Tibial nerve (tissue), 4 donors: Measurements from ENCODE around the gene ING3. TPM values are rescaled to one million over a fixed set of nuclear protein-coding genes. Genes with fewer than 3 reads are reported as not detected.
"Not testable (repeated sequence)": the region's sequence is repeated elsewhere in the genome, so short reads cannot be mapped to it uniquely, and the experiment has no call there.

Experiments used
- DNase-seq, 2 donors: peaks; one replicate each; pipeline ENCODE4 v3.0.0-alpha.2; 2019; ENCODE audit warnings: low spot score in 2 of 2
- H3K27ac ChIP-seq, 4 donors: fragments of 200-600 bp; sonication (generic) in 3 of 4; one replicate each; pipeline ENCODE4 v1.5.1; 2017 to 2019; ENCODE audit warnings: mild to moderate bottlenecking in 1 of 4
- H3K27me3 ChIP-seq, 2 donors: fragments of 200-600 bp; sonication (generic) in 1 of 2; one replicate each; pipeline versions ENCODE4 v1.5.1 to v1.6.0; 2017 to 2019
- H3K36me3 ChIP-seq, 3 donors: fragments of 200-600 bp; sonication (generic); one replicate each; pipeline ENCODE4 v1.5.1; 2018 to 2019
- H3K4me1 ChIP-seq, 4 donors: fragments of 200-600 bp; sonication (generic) in 3 of 4; one replicate each; pipeline ENCODE4 v1.5.1; 2017 to 2019
- H3K4me3 ChIP-seq, 4 donors: fragments of 200-600 bp; sonication (generic) in 3 of 4; one replicate each; pipeline ENCODE4 v1.5.1; 2017 to 2019; ENCODE audit warnings: mild to moderate bottlenecking in 1 of 4, moderate library complexity in 1 of 4
- H3K9me3 ChIP-seq, 4 donors: fragments of 200-600 bp; sonication (generic) in 3 of 4; one replicate each; pipeline ENCODE4 v1.5.1; 2017 to 2019
- EP300 ChIP-seq, 2 donors: sonication (generic); formaldehyde crosslinking; IDR thresholded peaks; one replicate each; pipeline ENCODE4 v1.6.1; 2017; ENCODE audit warnings: antibody characterized with exemption in 2 of 2, mild to moderate bottlenecking in 1 of 2
- POLR2A ChIP-seq, 2 donors: fragments of 450-650 bp; IDR thresholded peaks; one replicate each; pipeline ENCODE4 v1.6.1; 2017; ENCODE audit warnings: antibody characterized with exemption in 2 of 2, mild to moderate bottlenecking in 2 of 2, moderate library complexity in 2 of 2
- WGBS, 2 donors: methylation state at CpG; one replicate each; pipeline ENCODE4 v1.1.5; 2018; 5-methylcytosine and 5-hydroxymethylcytosine counted together
- total RNA-seq, 4 donors: library from RNA; depleted of rRNA; stranded (reverse); fragments of >200 nt; gene quantifications; one replicate each; pipeline ENCODE4 v1.1.0, GENCODE V29; 2016
- TF ChIP-seq, protein P1 (sequence below), 5 experiments: fragments of 200-600 bp in 3 of 5; fragments of 450-650 bp in 2 of 5; sonication (generic) in 3 of 5; IDR thresholded peaks; one replicate each; pipeline ENCODE4 v1.5.1; 2016 to 2019; ENCODE audit warnings: antibody characterized with exemption in 5 of 5, mild to moderate bottlenecking in 3 of 5, moderate library complexity in 2 of 5

ING3 gene
- total RNA-seq, 4 donors from 2014 or later, result 9.4 to 21.3 (median 11.4) TPM

DNA sequence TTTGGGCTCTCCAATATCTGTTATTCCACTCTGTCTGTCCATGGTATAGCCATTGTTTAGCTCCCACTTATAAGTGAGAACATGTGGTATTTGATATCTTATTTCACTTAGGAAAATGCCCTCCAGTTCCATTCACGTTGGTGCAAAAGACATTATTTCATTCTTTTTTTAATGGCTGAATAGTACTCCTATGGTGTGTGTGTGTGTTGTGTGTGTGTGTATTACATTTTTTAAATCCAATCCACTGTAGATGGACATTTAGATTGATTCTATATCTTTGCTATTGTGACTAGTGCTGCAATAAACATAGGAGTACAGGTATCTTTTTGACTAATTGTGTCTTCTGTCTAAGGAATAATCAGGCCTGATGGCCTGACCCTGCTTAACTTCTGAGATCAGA, 30.5 kb downstream of the ING3 start:
- DNase-seq, result no peak
- no peaks in the 10 kb centered on the region for H3K9me3 ChIP-seq
- no peak overlapping the region for H3K4me3 ChIP-seq
- TF ChIP-seq POLR2A (IDR thresholded peaks at IDR 0.05), result no peak
- 84 to 88% methylated on average over 1 of the region's 1 CpG for WGBS, 2 donors
- peaks cover 0 to 6% (median 0%) of the 10 kb centered on the region in 4 donors for H3K4me1 ChIP-seq
- no peaks in the 10 kb centered on the region for H3K27me3 ChIP-seq
- H3K27ac ChIP-seq, result no peak overlapping the region
- no peaks in the 10 kb centered on the region for H3K36me3 ChIP-seq

DNA sequence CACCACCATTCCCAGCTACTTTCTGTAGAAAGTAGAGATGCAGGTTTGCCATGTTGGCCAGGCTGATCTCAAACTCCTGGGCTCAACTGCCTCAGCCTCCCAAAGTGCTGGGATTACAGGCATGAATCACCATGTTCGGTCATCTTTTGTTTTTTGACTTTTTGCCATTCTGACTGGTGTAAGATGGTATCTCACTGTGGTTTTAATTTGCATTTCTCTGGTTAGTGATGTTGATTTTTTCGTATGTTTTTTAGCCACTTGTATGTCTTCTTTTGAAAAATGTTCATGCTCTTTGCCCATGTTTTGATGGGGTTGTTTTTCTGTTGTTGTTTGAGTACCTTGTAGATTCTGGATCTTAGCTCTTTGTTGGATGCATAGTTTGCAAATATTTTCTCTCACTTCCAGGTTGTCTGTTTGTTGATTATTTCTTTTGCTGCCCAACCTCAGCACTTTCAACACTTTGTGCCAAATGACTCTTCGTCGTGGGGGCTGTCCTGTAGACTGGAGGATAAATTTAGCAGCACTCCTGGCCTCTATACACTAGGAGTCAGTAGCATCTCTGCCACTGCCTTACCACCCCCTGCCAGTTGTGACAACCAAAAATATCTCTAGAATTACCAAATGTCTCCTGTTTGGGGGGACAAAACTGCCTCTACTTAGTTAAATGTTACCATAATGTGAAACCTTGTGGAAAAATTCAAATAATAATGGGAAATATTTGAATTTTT, 31.5 kb downstream of the ING3 start:
- Histone ChIP-seq H3K27ac (no peak overlapping the region), H3K4me1 (peaks cover 0 to 6% (median 0%) of the 10 kb centered on the region in 4 donors), H3K9me3 (no peaks in the 10 kb centered on the region), H3K4me3 (no peak overlapping the region), H3K27me3 (no peaks in the 10 kb centered on the region), H3K36me3 (no peaks in the 10 kb centered on the region)
- TF ChIP-seq EP300 (IDR thresholded peaks at IDR 0.05) (no peak), POLR2A (IDR thresholded peaks at IDR 0.05) (no peak)
- TF ChIP-seq, protein P1, sequence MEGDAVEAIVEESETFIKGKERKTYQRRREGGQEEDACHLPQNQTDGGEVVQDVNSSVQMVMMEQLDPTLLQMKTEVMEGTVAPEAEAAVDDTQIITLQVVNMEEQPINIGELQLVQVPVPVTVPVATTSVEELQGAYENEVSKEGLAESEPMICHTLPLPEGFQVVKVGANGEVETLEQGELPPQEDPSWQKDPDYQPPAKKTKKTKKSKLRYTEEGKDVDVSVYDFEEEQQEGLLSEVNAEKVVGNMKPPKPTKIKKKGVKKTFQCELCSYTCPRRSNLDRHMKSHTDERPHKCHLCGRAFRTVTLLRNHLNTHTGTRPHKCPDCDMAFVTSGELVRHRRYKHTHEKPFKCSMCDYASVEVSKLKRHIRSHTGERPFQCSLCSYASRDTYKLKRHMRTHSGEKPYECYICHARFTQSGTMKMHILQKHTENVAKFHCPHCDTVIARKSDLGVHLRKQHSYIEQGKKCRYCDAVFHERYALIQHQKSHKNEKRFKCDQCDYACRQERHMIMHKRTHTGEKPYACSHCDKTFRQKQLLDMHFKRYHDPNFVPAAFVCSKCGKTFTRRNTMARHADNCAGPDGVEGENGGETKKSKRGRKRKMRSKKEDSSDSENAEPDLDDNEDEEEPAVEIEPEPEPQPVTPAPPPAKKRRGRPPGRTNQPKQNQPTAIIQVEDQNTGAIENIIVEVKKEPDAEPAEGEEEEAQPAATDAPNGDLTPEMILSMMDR (IDR thresholded peaks at IDR 0.05), result no peak
- 81 to 82% methylated on average over 4 of the region's 4 CpGs for WGBS, 2 donors
- no peak for DNase-seq

DNA sequence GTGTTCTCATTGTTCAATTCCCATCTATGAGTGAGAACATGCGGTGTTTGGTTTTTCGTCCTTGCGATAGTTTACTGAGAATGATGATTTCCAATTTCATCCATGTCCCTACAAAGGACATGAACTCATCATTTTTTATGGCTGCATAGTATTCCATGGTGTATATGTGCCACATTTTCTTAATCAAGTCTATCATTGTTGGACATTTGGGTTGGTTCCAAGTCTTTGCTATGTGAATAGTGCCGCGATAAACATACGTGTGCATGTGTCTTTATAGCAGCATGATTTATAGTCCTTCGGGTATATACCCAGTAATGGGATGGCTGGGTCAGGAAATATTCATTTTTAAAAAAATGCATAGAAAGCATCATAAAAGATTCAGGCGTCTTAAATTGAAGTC, 33.0 kb downstream of the ING3 start:
- H3K27me3 ChIP-seq, H3K27ac ChIP-seq, DNase-seq, H3K4me3 ChIP-seq, H3K36me3 ChIP-seq, H3K9me3 ChIP-seq: not testable (repeated sequence)
- H3K4me1 ChIP-seq, result peaks cover 0 to 10% (median 0%) of the 10 kb centered on the region in 4 donors
- WGBS, 2 donors, result 94 to 95% methylated on average over 5 of the region's 8 CpGs

DNA sequence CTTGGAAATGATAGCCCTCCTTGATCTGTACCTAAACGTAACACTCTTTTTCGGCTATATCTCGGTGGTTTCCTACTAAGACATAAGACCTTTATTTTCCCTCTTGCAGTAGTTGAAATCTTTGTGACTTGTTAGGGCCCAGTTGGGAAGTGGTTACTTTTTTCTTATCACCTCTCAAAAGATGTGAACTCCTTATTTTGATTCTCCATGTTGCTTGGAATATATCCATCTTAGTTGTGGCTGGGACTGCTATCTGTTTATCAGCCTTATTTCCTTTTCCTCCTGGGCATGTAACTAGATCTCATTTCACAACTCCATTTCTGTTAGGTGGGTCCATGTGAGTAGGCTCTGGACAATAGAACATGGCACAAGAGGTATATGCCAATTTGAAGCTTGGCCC, 33.8 kb downstream of the ING3 start:
- Histone ChIP-seq H3K27ac (no peak overlapping the region), H3K4me1 (peaks cover 0 to 10% (median 0%) of the 10 kb centered on the region in 4 donors), H3K36me3 (no peaks in the 10 kb centered on the region), H3K27me3 (no peaks in the 10 kb centered on the region), H3K4me3 (no peak overlapping the region), H3K9me3 (no peaks in the 10 kb centered on the region)
- no peak for DNase-seq
- no peak for TF ChIP-seq POLR2A (IDR thresholded peaks at IDR 0.05)
- TF ChIP-seq, protein P1 (IDR thresholded peaks at IDR 0.05), result no peak
- TF ChIP-seq EP300 (IDR thresholded peaks at IDR 0.05), result no peak
- 95 to 97% methylated on average over 3 of the region's 3 CpGs for WGBS, 2 donors

DNA sequence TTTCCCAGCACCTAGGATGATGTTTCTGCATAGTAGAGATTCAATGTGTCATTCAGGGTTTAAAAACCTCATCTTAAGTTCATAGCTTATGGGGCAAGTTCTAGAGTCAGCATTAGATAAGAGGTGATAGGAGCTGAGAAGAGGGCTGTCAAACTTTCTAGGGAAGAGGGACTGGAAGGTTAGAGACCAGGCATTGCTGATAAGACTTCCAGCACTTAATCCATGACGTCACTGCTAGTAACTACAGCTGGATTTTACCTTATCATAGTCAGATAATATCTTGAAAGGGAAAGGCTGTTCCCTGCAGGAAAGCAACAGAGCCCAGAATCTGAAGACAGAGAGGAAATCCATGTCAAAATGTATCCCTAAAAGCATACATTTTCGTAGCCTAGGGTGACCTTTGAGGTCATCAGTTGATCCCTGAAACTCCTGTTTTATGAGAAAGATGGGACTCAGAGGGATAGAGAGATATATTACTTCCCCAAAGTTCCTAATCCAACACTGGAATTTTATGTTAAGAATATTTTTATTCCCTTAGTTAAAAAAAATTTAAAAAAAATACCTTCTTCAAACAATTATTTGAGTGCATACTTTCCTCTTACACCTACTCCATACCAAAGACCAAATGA, 34.7 kb downstream of the ING3 start:
- TF ChIP-seq, protein P1 (IDR thresholded peaks at IDR 0.05), result no peak
- TF ChIP-seq EP300 (IDR thresholded peaks at IDR 0.05) (no peak), POLR2A (IDR thresholded peaks at IDR 0.05) (no peak)
- Histone ChIP-seq H3K36me3 (no peaks in the 10 kb centered on the region), H3K27me3 (no peaks in the 10 kb centered on the region), H3K9me3 (no peaks in the 10 kb centered on the region), H3K4me1 (peaks cover 0 to 6% (median under 1%) of the 10 kb centered on the region in 4 donors), H3K27ac (no peak overlapping the region), H3K4me3 (no peak overlapping the region)
- no peak for DNase-seq
- 57 to 73% methylated on average over 2 of the region's 2 CpGs for WGBS, 2 donors

DNA sequence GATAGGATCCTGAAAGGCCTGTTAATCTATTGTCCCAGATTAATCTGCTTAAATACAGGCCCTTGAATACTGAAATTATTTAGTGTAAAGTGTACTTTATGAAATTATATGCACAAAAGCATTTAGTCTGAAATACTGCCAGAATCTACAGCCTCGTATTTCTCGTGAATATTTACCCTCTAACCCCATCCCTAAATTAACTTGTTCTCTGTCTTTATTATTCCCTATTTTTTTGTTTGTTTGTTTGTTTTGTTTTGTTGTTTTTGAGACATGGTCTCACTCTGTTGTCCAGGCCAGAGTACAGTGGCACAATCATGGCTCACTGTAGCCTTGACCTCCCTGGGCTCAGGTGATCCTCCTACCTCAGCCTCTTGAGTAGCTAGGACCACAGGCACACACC, 35.3 kb downstream of the ING3 start:
- Histone ChIP-seq H3K27ac (no peak overlapping the region), H3K4me3 (no peak overlapping the region), H3K9me3 (no peaks in the 10 kb centered on the region), H3K4me1 (peaks cover 0 to 12% (median 2%) of the 10 kb centered on the region in 4 donors), H3K36me3 (no peaks in the 10 kb centered on the region), H3K27me3 (no peaks in the 10 kb centered on the region)
- TF ChIP-seq EP300 (IDR thresholded peaks at IDR 0.05) (no peak), POLR2A (IDR thresholded peaks at IDR 0.05) (no peak)
- TF ChIP-seq, protein P1 (IDR thresholded peaks at IDR 0.05), result no peak
- WGBS, 2 donors, result 75 to 79% methylated on average over 2 of the region's 2 CpGs
- DNase-seq, result no peak
